Brain pericyte (primary cell): ENCODE measurements around the gene PMFBP1.

Experiments
- DNase-seq: peaks from one replicate; pipeline ENCODE4 v3.0.0-alpha.2; 2012; ENCODE audit warnings: low read depth, low spot score

Gene PMFBP1, protein sequence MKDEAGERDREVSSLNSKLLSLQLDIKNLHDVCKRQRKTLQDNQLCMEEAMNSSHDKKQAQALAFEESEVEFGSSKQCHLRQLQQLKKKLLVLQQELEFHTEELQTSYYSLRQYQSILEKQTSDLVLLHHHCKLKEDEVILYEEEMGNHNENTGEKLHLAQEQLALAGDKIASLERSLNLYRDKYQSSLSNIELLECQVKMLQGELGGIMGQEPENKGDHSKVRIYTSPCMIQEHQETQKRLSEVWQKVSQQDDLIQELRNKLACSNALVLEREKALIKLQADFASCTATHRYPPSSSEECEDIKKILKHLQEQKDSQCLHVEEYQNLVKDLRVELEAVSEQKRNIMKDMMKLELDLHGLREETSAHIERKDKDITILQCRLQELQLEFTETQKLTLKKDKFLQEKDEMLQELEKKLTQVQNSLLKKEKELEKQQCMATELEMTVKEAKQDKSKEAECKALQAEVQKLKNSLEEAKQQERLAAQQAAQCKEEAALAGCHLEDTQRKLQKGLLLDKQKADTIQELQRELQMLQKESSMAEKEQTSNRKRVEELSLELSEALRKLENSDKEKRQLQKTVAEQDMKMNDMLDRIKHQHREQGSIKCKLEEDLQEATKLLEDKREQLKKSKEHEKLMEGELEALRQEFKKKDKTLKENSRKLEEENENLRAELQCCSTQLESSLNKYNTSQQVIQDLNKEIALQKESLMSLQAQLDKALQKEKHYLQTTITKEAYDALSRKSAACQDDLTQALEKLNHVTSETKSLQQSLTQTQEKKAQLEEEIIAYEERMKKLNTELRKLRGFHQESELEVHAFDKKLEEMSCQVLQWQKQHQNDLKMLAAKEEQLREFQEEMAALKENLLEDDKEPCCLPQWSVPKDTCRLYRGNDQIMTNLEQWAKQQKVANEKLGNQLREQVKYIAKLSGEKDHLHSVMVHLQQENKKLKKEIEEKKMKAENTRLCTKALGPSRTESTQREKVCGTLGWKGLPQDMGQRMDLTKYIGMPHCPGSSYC

DNA sequence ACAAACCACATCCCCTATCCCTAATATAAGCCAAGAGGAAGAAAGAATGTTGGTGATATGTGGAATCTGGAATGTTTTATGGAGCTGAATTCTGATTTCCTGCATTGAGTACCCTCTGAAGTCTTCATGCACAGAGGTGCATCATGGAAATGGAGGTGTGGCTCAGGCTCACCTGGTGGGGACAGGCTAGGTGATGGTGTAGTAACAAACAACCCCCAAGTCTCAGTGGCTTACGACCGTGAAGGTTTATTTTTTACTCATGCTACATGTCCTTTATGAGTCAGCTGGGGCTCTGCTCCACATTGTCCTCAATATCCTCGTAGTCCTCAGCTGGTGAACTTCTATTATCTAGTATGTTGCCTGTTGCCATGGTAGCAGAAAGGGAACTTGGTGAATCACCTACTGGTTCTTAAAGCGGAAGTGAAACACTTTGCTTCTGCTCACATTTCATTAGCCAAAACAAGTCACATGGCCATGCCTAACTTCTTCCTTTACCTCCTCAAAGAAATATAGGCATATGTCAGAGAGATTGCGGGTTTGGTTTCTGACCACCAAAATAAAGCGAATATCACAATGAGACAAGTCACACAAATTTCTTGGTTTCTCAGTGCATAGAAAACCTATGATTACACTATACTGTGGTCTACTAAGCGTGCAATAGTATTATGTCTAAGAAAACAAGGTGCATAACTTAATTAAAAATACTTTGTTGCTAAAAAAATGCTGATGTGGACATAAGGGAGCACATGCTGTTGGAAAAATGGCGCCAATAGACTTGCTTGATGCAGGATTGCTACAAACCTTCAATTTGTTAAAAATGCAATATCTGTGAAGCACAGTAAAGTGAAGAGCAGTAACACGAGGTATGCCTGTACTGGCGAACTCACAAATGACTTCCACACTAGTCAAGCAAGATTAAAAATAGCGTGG is at the start of gene PMFBP1:
Gene PMFBP1, minus strand, starts transcription at position 51 of the 930 bp plus-strand sequence. CDS start 947 bp downstream, outside the sequence.
- DNase-seq = no peak

DNA sequence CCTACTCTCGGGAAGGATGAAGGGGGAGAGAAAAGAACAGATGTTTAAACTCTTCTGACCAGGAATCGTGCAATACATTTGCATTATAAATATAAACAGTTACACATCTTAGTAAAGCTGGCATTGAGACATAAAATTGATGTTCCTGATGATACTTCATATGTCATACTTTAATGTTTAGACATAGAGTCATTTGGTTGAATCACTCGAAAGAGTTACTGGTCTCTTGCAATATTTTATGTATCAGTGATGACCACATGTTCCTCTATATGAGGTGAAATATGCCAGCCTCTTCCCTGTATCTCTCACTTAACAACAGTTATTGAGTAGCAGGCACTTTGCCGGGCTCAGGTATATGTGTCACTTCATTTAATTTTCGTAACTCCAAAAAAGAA is 49.7 kb upstream of the PMFBP1 start:
- no peak for DNase-seq

DNA sequence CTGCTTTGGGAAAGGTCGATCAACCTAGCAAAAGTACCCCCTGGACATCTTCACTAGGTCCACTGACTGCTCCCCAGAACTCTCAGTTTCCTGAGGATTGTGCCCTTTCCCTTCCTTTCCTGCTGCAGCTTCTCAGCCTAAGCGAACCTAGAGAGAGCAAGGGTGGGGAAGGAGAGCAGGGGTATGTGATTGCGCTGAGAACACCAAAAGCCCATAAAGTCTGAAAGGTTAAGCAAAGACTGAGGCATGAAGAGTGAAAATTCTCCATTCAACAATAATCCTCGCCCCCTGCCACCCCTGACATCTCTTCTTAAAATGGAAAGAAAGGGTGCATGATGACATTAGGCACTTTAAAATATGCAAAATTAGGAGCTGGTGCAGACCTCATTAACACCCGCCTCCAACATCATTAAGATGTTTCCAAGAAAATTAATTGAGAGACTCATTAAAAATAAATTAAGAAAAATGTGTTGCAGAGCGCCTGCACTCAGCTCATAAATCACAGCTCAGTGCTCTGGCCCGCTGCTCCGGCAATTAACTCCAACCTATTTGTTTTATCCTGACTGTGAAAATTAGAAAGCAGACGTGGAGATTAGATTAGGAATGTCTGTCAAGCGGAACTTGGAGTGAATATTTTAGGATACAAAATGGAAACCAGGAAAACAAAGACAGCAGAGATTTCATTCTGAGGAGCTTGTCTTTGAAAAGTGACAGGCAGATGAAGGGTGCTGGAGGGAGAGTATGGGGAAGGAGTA is 49.1 kb upstream of the PMFBP1 start:
- DNase-seq = no peak

DNA sequence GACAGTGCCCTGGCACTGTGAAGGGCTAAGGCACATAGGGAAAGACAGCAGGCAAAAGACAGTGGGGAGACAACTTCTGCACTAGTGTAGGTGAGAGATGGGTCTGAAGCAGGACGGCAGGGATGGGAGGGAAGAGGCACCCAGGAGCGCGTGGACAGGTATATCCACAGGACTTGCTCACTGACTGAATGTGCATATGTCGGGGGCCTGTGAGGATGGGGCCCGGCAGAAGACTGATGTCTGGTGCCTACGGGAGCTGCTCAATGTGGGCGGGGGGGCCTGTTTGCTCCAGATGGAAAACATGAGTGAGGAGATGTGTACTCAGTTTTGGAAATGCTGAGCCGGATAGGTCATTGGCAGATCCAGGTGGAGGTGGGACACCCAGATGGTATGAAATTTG is 47.3 kb upstream of the PMFBP1 start:
- no peak for DNase-seq

DNA sequence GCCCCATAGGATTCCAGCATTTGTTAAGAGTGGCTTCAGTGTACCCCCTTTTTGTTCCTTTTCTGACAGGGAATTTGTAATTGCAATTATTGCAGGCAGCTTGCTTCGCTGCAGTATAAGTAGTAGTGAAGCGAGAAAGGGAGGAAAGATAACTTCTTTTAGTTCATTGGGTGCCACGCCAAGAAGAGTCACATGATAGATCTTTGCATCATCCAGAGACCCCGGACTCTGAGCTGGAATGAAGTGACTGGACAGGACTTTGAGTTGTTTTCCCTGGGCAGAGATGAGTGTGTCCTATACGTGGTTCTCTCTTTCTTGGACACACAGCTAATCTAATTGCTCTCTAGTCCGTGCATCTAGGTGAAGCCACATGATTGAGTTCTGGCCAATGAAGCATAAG is 44.8 kb upstream of the PMFBP1 start:
- DNase-seq = no peak

DNA sequence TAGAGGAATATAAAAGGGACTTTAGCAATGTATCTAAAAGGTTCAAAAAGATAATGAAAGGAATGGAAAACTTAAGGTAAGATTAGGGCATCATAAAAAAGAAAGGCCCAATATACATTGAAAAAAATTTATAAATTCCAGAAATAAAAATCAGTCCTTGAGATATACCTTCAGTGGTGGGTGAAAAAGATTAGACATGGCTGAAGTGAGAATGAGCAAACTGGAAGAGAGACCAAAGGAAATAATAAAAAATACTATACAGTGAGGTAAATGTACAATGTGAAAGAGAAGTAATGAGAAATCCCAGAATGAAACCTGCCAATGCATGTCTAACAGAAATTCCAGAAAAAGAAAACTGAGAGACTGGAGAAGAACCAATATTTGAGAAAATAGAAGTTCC is 42.9 kb upstream of the PMFBP1 start:
- DNase-seq = no peak

DNA sequence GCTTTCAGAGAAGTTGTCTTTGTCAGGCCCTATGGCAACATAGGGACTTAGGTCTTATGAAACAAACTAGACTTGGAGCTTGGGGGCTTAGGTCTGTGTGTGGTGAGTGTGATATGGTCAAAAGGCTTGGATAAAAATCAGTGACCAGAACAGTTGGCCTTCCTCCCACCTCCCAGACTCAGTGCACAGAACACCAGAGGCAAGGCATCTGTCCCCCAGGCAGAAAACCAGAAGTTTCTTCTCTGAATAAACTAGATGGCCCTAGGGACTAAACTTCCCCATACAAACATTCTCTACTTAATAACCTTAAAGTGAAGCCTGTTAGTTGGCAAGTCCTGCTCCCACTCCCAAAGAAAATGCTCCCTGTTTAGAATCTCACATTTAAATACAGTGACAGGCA is 39.2 kb upstream of the PMFBP1 start:
- DNase-seq = no peak

DNA sequence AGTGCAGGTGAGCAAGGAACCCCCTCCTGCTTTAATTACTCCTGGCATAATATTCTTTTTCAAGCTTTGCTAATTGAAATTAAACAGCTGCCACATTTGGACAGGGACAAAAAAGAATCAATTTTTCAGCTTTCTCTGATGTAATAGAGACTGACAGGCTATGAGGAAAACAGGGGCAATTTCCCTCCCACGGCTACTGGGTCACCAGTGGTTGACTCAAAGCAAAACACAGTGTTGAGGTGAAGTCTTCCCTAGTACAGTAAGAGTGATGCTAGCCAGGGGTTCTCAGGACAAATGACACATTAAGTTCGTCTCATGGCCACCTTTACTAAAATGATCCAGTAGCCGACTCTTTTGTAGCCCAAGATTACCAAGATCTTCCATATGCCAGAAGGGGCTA is 38.6 kb upstream of the PMFBP1 start:
- DNase-seq = no peak

DNA sequence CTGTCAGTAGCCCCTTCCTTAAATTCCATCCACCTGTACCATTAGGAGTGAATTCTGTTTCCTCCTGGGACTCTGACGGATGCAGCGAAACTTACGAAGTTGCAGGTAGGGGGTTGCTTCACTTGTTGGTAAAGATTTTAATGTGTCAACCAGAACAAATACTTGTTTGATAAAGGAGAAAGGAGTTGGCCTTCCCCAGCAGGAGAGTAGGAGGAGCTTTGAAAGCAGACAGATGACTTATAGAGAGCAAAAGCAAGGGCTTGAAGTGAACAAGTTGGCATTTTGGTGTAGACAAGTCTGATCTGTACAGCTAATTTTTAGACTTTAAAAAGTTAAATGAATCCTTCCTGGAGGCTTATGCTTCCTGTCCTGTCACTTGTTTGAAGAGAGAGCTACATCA is 38.1 kb upstream of the PMFBP1 start:
- no peak for DNase-seq

DNA sequence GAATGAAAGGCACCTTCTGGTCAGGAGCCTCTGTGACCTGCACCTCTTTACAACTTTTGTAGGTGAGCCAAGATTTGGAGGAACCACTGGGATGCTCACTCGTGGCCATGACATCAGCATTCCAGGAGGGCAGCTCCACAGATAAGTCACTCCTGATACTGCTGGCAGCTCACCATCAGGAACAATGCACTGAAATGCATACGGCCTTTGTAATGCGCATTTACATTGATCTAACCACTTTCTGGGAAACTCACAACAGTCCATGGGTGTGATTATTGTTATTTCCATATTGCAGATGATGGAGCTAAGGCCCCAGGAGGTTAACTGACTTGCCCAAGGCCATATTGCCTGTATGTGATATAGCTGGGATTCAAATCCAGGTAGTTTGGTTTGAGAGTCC is 34.3 kb upstream of the PMFBP1 start:
- DNase-seq = no peak

DNA sequence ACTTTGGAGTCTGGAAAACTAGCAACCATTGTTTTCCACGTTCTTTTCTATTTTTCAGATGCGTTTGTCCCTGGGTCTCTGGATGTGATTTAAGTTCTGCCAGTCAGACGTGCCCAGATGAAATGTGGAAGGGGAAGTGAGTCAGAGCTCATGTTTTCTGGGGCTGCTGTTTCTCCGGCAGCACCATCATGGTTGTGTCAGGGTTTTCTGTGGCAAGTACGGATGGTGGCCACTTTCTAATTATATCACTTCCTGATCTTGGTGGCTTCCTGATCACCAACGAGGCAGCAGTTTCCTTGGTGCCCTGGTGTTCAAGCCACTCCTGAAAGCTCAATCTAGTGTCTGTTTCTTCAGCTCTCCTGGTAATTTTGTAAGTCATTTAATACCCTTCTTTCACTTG is 31.4 kb upstream of the PMFBP1 start:
- no peak for DNase-seq

DNA sequence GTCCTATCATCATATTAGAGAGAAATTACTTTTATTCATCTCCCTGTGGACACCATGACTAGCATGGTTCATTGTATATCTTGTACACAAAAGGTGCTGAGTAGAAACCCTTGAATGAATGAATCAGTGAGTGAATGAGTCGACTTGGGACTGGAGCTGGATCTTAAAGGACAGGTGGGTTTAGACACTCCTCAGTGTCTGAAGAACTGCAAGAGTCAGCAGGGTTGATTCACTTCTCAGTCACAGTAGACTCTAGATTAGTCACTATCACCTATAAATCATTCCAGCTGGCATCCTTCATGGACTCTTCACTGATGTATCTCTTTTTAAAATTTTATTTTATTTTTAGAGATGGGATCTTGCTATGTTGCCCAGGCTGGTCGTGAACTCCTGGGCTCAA is 30.1 kb upstream of the PMFBP1 start:
- DNase-seq = no peak

DNA sequence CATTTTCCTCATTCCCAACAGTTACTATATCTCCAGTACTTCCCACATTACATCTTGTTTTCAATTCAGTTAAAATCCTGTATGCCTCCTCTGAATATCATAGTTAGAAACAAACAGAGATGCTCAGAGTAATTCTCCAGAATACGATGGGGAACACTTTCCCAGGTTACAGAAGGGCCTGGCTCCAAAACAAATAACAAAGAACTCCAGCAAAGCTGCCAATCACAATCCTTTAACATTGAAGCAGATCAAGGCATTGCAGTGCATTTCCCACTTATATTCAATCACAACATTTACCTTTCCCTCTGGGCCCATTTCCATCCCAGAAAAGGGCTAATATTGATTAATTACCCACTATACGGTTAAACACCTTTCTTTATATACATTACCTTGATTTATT is 29.4 kb upstream of the PMFBP1 start:
- no peak for DNase-seq

DNA sequence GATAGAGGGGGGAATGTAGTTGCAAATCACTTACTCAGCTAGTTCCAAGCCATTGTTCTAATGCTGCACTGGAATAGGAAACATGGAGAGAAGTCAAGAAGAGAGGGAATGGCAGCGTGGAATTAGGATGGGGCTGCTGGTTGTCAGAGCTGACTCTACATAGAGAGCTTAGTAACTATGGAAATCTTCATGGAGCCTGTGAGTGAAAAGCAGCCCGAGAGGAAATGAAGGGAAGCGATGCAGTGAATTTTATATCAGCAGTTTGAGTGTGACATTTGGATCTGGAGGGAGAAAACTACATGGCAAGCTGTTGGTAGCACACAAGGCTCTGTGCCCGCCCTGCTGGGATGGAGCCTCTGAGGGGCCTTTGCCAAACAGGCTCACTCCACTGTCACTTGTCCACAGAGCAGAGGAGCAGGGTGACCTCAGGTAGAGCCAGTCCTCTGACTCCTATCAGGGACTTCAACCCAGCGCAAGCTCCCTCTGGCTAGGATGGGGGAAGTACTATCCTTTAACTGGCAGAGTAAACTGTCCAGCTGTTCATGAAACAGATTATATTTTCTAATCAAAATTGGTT is 27.9 kb upstream of the PMFBP1 start:
- no peak for DNase-seq

DNA sequence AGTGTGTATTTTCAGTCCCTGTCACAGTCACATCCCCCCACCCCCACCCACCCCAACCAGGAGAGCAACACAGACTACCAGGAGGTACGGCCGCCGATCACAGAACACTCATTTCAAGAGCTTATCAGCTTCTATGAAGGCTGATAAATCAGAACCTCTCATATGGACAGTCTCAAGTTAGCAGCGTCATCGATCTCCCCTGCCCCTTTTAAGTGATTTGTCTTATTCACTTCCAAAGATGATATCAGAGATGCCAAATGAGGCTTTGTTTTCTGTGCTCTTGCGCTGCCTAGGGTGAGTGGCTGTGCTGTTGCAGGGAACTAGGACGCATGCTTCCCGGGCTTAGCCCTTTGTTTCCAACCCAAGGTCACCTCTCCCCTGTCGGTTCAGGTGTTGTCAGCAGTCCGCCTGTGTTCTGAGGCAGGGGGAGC is 26.8 kb upstream of the PMFBP1 start:
- no peak for DNase-seq

DNA sequence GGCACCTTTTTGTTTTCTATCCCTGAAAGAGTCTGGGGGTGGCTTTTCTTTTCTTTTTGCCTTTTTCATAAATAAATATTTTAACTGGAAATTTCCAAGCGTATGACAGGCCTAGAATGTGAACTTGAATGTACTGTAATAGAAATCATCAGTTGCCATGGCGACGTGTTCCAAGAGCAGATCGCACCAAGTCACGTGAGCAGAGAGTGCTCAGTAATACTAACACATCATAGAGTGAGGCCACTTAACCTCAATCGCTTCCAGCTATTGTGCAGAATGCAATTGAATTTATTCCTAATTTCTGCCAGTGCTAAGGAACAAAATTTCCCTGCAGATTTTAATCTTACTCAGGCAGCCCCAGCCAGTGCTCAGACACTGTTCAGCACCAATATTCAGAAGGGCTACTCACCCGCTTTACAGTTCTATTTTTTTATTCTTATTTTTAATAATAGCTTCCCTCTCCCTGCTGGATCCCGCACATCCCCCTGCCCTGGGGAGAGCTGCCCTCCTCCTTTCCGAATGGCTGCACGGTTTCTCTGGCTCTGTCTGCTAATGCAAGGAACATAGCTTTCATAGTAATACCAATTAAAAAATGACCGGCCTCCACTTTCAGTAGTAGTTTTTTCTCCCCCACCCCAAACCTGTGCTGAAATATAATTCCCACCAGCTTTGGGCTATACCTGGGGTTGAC is 26.2 kb upstream of the PMFBP1 start:
- peak; percentile 66 for DNase-seq

DNA sequence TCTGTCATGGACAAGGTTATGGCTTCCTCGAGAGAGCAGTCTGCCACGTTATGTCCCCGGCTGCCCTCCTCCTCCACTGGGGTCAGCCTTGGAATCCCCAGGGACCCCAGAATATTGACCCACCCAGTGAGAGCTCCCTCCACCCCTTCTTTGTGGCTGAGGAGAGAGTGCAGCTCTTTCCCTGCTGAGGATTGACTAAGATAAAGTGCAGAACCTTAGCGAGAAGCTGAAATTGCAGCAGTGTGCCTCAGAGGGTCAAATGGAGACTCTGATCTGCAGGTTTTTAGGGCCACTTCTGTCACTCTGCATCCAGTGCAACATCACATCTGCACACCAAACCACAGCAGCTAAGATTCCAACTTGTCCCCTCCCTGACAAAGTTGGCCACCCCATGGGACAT is 25.6 kb upstream of the PMFBP1 start:
- no peak for DNase-seq

DNA sequence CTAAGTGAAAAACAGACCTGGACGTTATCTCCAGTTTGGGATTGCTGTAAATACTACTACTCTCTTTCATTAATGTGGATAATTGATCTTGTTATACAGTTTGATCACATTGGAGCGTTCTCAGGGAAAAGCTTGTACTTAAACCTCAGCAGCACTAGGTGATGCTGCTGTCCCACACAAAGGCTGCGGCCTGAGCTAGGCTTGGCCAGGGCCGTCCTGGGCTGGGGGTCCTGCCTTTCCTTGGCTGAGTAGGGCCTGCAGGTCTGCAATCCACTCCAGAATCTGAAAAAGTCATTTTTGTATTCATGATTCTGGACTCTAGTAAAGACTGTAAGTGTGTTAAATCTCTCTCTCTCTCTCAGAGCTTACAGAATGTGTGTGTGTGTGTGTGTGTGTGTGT is 23.7 kb upstream of the PMFBP1 start:
- DNase-seq = no peak

DNA sequence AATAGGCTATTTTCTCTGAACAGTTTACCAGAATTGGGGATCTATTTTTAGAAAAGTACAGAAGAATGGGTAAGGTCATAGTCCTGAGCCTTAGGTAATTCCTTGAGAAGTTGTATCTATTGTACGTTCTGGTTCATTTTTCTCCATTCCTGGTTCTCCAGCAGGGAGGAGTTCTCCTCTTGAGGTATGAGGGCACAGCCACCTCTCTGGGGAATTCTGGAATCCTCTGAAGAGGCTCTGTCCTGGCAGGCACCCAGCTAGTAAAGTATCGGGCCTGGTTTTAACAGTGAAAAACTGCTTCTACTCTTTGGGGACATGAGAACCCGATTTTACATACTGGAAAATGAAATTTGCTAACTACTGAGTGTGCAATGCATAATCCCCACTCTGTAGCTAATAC is 19.6 kb upstream of the PMFBP1 start:
- DNase-seq = no peak

DNA sequence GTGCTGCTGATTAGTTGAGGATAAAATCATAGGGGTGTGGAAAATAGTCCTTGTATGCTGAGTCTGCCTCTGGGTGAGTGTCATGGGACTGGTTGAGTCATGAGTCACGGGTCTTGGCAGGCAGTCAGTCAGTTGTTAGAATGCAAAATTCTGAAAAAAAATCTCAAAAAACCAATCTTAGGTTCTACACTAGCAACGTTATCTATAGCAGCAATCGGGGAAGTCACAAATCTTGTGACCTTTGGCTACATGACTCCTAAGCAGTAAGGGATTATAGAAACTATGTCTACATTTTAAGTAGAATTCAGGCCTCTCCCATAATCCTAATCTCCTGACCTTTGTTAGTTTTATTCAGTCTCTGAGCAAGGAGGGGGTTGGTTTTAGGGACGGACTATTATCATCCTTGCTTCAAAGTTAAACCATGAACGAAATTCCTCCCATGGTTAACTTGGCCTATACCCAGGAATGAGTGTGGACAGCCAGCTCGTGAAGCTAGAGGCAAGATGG is 18.0 kb upstream of the PMFBP1 start:
- no peak for DNase-seq
